Lower lobe of right lung (tissue), 2 donors: ENCODE results near the gene HK2. TPM values are rescaled to one million over a fixed set of nuclear protein-coding genes. Genes with fewer than 3 reads are reported as not detected.

ENCODE experiments used
- ATAC-seq, 2 donors: fragments of 200-7000 bp; cut with Tn5 transposase; one replicate each; pipeline ENCODE4 v1.9.1; 2020 to 2022; ENCODE audit warnings: mild to moderate bottlenecking in 2 of 2, moderate library complexity in 2 of 2
- DNase-seq: peaks from one replicate; pipeline ENCODE4 v3.0.0-alpha.2; 2020
- H3K27ac ChIP-seq: fragments of 200-600 bp; one replicate; pipeline ENCODE4 v1.8.0; 2022
- H3K27me3 ChIP-seq: fragments of 200-600 bp; one replicate; pipeline ENCODE4 v1.8.0; 2022; ENCODE audit warnings: low read depth
- H3K36me3 ChIP-seq: fragments of 200-600 bp; one replicate; pipeline ENCODE4 v1.8.0; 2022; ENCODE audit warnings: mild to moderate bottlenecking
- H3K4me1 ChIP-seq: fragments of 200-600 bp; one replicate; pipeline ENCODE4 v1.8.0; 2022
- H3K4me3 ChIP-seq: fragments of 200-600 bp; one replicate; pipeline ENCODE4 v1.8.0; 2022; ENCODE audit warnings: mild to moderate bottlenecking
- H3K9me3 ChIP-seq: fragments of 200-600 bp; one replicate; pipeline ENCODE4 v1.8.0; 2022
- CTCF ChIP-seq: fragments of 200-600 bp; IDR thresholded peaks from one replicate; pipeline ENCODE4 v1.8.0; 2022; ENCODE audit warnings: antibody characterized with exemption, mild to moderate bottlenecking
- intact Hi-C: fragments of 100-400 bp; cut with DNase I; formaldehyde crosslinking; loops from one replicate; pipeline ENCODE4 v1.11.0; 2022
- total RNA-seq: library from RNA; stranded (reverse); fragmentation: NEBNext Ultra II Directional; extraction: Animal tissue kit (Norgen Biotek cat#: 25700); gene quantifications from one replicate; pipeline ENCODE4 v1.2.1, GENCODE V29; 2021
- donor health status: DM: no; HTN: yes; CAD: no; lungs with severe emphysema.

HK2 gene
- total RNA-seq, 1 donor from 2014 or later, result 86.7 TPM

GRCh38 chr2:74883011-74883410 lies 49.1 kb downstream of the HK2 start:
- Histone ChIP-seq H3K27me3 (no peaks in the 10 kb centered on the region), H3K27ac (no peak overlapping the region), H3K36me3 (peaks cover 96% of the 10 kb centered on the region), H3K4me3 (no peak overlapping the region), H3K9me3 (no peaks in the 10 kb centered on the region), H3K4me1 (no peaks in the 10 kb centered on the region)
- no peak for TF ChIP-seq CTCF
- DNase-seq (no peak), ATAC-seq (no peak)
- intact Hi-C loops, result no loop called here

- intact Hi-C loops, result no loop called here
- no peak for DNase-seq
- TF ChIP-seq CTCF, result no peak
- no peak for ATAC-seq
- no peak overlapping the region for H3K27ac ChIP-seq
- H3K4me1 ChIP-seq, result no peaks in the 10 kb centered on the region
- no peaks in the 10 kb centered on the region for H3K27me3 ChIP-seq
- no peak overlapping the region for H3K4me3 ChIP-seq
- peaks cover 96% of the 10 kb centered on the region for H3K36me3 ChIP-seq
- H3K9me3 ChIP-seq, result no peaks in the 10 kb centered on the region
These were observed 50.3 kb downstream of the HK2 start for GRCh38 chr2:74884118-74884762.

- H3K27ac ChIP-seq, result no peak overlapping the region
- no peaks in the 10 kb centered on the region for H3K9me3 ChIP-seq
- no peak for TF ChIP-seq CTCF
- no peak overlapping the region for H3K4me3 ChIP-seq
- no peak for ATAC-seq
- H3K36me3 ChIP-seq, result peaks cover 96% of the 10 kb centered on the region
- H3K27me3 ChIP-seq, result no peaks in the 10 kb centered on the region
- no peaks in the 10 kb centered on the region for H3K4me1 ChIP-seq
- no peak for DNase-seq
- intact Hi-C loops, result no loop called here
These were observed 50.9 kb downstream of the HK2 start for GRCh38 chr2:74884866-74885265.

- DNase-seq, result no peak
- H3K9me3 ChIP-seq, result no peaks in the 10 kb centered on the region
- no peak overlapping the region for H3K4me3 ChIP-seq
- no peak overlapping the region for H3K27ac ChIP-seq
- ATAC-seq, result no peak
- H3K27me3 ChIP-seq, result no peaks in the 10 kb centered on the region
- H3K36me3 ChIP-seq, result peaks cover 96% of the 10 kb centered on the region
- intact Hi-C loops, result no loop called here
- no peaks in the 10 kb centered on the region for H3K4me1 ChIP-seq
- TF ChIP-seq CTCF, result no peak
These were observed 52.3 kb downstream of the HK2 start for GRCh38 chr2:74886251-74886650.

GRCh38 chr2:74886811-74887210 lies 52.9 kb downstream of the HK2 start:
- ATAC-seq (no peak), DNase-seq (no peak)
- Histone ChIP-seq H3K9me3 (no peaks in the 10 kb centered on the region), H3K4me1 (no peaks in the 10 kb centered on the region), H3K27ac (no peak overlapping the region), H3K4me3 (no peak overlapping the region), H3K27me3 (no peaks in the 10 kb centered on the region), H3K36me3 (peaks cover 92% of the 10 kb centered on the region)
- TF ChIP-seq CTCF, result no peak
- intact Hi-C loops, result no loop called here
